HepG2 (cell line): ENCODE measurements around the gene CBR4. TPM values are rescaled to one million over a fixed set of nuclear protein-coding genes. Genes with fewer than 3 reads are reported as not detected.
A peak's percentile ranks its signal among the peaks of the same experiment; 100 is the strongest.

Source experiments
- CBX2 ChIP-seq, 2 experiments: fragments of 200-600 bp in 1 of 2; sonication (generic); formaldehyde crosslinking in 1 of 2; IDR thresholded peaks; 2 replicates each; pipeline versions ENCODE4 v1.7.0 to v1.8.1; 2018 to 2022; ENCODE audit warnings: low read depth in 2 of 2, low read length in 1 of 2, mild to moderate bottlenecking in 1 of 2, missing genetic modification reagents in 1 of 2
- ETS1 ChIP-seq: sonication (generic); formaldehyde crosslinking; IDR thresholded peaks from 2 replicates; pipeline ENCODE4 v1.4.0; 2020; ENCODE audit warnings: missing genetic modification reagents
- FOXK1 ChIP-seq: sonication (generic); formaldehyde crosslinking; IDR thresholded peaks from 2 replicates; pipeline ENCODE4 v1.4.0; 2020; ENCODE audit warnings: low read depth, missing genetic modification reagents, borderline replicate concordance
- MED1 ChIP-seq: sonication (generic); formaldehyde crosslinking; IDR thresholded peaks from 2 replicates; pipeline ENCODE4 v1.4.0; 2020; ENCODE audit warnings: missing genetic modification reagents
- MXD3 ChIP-seq: IDR thresholded peaks from 2 replicates; pipeline ENCODE4 v1.6.1; 2016; ENCODE audit warnings: mild to moderate bottlenecking, missing biosample characterization, missing genetic modification reagents
- NAIF1 ChIP-seq: sonication (generic); formaldehyde crosslinking; IDR thresholded peaks from 2 replicates; pipeline ENCODE4 v1.5.0; 2020; ENCODE audit warnings: mild to moderate bottlenecking, missing genetic modification reagents, borderline replicate concordance
- PRPF4 ChIP-seq: fragments of 200-400 bp; formaldehyde crosslinking; IDR thresholded peaks from 2 replicates; pipeline ENCODE4 v1.6.1; 2016; ENCODE audit warnings: low read length, low read depth; ENCODE audit not compliant: poor library complexity, severe bottlenecking
- SOX6 ChIP-seq, 2 experiments: fragments of 450-650 bp in 1 of 2; sonication (generic) in 1 of 2; formaldehyde crosslinking in 1 of 2; IDR thresholded peaks; 2 replicates each; pipeline versions ENCODE4 v1.4.0 to v1.6.1; 2017 to 2020; ENCODE audit warnings: antibody characterized with exemption in 1 of 2, mild to moderate bottlenecking in 1 of 2, missing genetic modification reagents in 1 of 2
- TRAFD1 ChIP-seq: sonication (generic); formaldehyde crosslinking; IDR thresholded peaks from 2 replicates; pipeline ENCODE4 v1.5.1; 2020; ENCODE audit warnings: missing genetic modification reagents, mild to moderate bottlenecking, borderline replicate concordance
- ZFAT ChIP-seq: sonication (generic); formaldehyde crosslinking; conservative IDR thresholded peaks from 2 replicates; pipeline ENCODE4 v1.8.1; 2023; ENCODE audit warnings: missing genetic modification reagents, inconsistent platforms
- ZFP37 ChIP-seq: sonication (generic); formaldehyde crosslinking; IDR thresholded peaks from 2 replicates; pipeline ENCODE4 v1.4.0; 2020; ENCODE audit warnings: missing genetic modification reagents, borderline replicate concordance
- ZNF142 ChIP-seq: sonication (generic); formaldehyde crosslinking; IDR thresholded peaks from 2 replicates; pipeline ENCODE4 v1.4.0; 2020; ENCODE audit warnings: missing genetic modification reagents
- ZNF564 ChIP-seq: sonication (generic); formaldehyde crosslinking; IDR thresholded peaks from 2 replicates; pipeline ENCODE4 v1.8.1; 2023; ENCODE audit warnings: mild to moderate bottlenecking, missing genetic modification reagents
- ZNF567 ChIP-seq: sonication (generic); formaldehyde crosslinking; IDR thresholded peaks from 2 replicates; pipeline ENCODE4 v1.8.1; 2023; ENCODE audit warnings: mild to moderate bottlenecking, missing genetic modification reagents, borderline replicate concordance
- ZNF644 ChIP-seq: IDR thresholded peaks from 2 replicates; pipeline ENCODE4 v1.6.1; 2016; ENCODE audit warnings: low read depth
- ZUFSP ChIP-seq: sonication (generic); formaldehyde crosslinking; IDR thresholded peaks from 2 replicates; pipeline ENCODE4 v1.9.0; 2021; ENCODE audit warnings: missing genetic modification reagents, mild to moderate bottlenecking, borderline replicate concordance
- polyA plus RNA-seq, 8 experiments: library from polyadenylated mRNA; depleted of rRNA in 3 of 8; stranded (reverse) in 7 of 8; unstranded in 1 of 8; fragments of >200 nt; fragmentation: Illumina TruSeq in 4 of 8; extraction: Trizol in 4 of 8; gene quantifications; 2 replicates each; pipeline versions ENCODE4 v1.2.1 to v1.2.3, GENCODE V29; 2011 to 2016; ENCODE audit warnings: low read depth in 4 of 8, missing spikeins in 1 of 8, mixed read lengths in 1 of 8; ENCODE audit not compliant: insufficient read depth in 1 of 8
- total RNA-seq, 5 experiments: library from RNA; depleted of rRNA; stranded (reverse); fragments of >200 nt; fragmentation: Illumina TruSeq; extraction: Trizol; gene quantifications; 2 replicates each; pipeline ENCODE4 v1.2.3, GENCODE V29; 2016; ENCODE audit warnings: low read depth in 1 of 5

CBR4 gene
- total and polyA plus RNA-seq, 2 of the 13 experiments (the other 11 are each of a cell fraction or from before 2014, with no cell fraction given): 7.3 to 20.7 TPM

- no peak for TF ChIP-seq PRPF4
- TF ChIP-seq SOX6 (IDR thresholded peaks at IDR 0.05): no peak
- TF ChIP-seq SOX6 (CRISPR knock-in tag; IDR thresholded peaks at IDR 0.05): peak; percentile 8; the same call in 1 of the 2 replicates
- TF ChIP-seq TRAFD1 (CRISPR knock-in tag): no peak
- 0 out of 2 replicates have a peak, but pooled peaks have one; percentile 18 for TF ChIP-seq MED1 (CRISPR knock-in tag)
- no peak for TF ChIP-seq CBX2 (IDR thresholded peaks at IDR 0.05; ENCODE audit: low read depth, low read length)
- TF ChIP-seq CBX2 (CRISPR knock-in tag; IDR thresholded peaks at IDR 0.05; ENCODE audit: low read depth): no peak
- TF ChIP-seq ZNF142 (CRISPR knock-in tag): peak; percentile 30; the same call in 1 of the 2 replicates
- TF ChIP-seq ZNF567 (CRISPR knock-in tag): no peak
- no peak for TF ChIP-seq ZFAT
- no peak for TF ChIP-seq NAIF1 (CRISPR knock-in tag)
- TF ChIP-seq ZUFSP (CRISPR knock-in tag): no peak
- TF ChIP-seq FOXK1 (CRISPR knock-in tag): no peak
- TF ChIP-seq ZFP37: no peak
- TF ChIP-seq MXD3 (CRISPR knock-in tag): 0 out of 2 replicates have a peak, but pooled peaks have one; percentile 37
- no peak for TF ChIP-seq ZNF644
- peak; percentile 47; the same call in 1 of the 2 replicates for TF ChIP-seq ZNF564 (CRISPR knock-in tag)
- TF ChIP-seq ETS1: no peak
These were observed 550 bp downstream of the CBR4 start (continued) for GRCh38 chr4:169009286-169010124.
